HG02973 (cell line): ENCODE data around the gene FOLR3.
"Not testable (repeated sequence)": the region's sequence is repeated elsewhere in the genome, so short reads cannot be mapped to it uniquely, and the experiment has no call there.

Experiments used
- ATAC-seq: cut with Tn5 transposase; IDR thresholded peaks from one replicate; pipeline ENCODE4 v1.9.1; 2021; ENCODE audit warnings: moderate library complexity; ENCODE audit not compliant: unreplicated experiment

FOLR3 gene

GRCh38 chr11:72162891-72163492, 27.5 kb downstream of the FOLR3 start:
- no peak for ATAC-seq

- ATAC-seq, result not testable (repeated sequence)
These were observed 28.7 kb downstream of the FOLR3 start for GRCh38 chr11:72164187-72164586.

GRCh38 chr11:72169046-72169555, 33.6 kb downstream of the FOLR3 start:
- not testable (repeated sequence) for ATAC-seq

GRCh38 chr11:72169754-72170153, 34.2 kb downstream of the FOLR3 start:
- ATAC-seq, result not testable (repeated sequence)

- not testable (repeated sequence) for ATAC-seq
These were observed 36.5 kb downstream of the FOLR3 start for GRCh38 chr11:72172043-72172442.

- no peak for ATAC-seq
These were observed 37.8 kb downstream of the FOLR3 start for GRCh38 chr11:72173291-72173690.

GRCh38 chr11:72174302-72175070, 39.0 kb downstream of the FOLR3 start:
- no peak for ATAC-seq

- ATAC-seq, result no peak
These were observed 42.1 kb downstream of the FOLR3 start for GRCh38 chr11:72177656-72178055.

GRCh38 chr11:72179049-72179803, 43.7 kb downstream of the FOLR3 start:
- ATAC-seq, result no peak

- no peak for ATAC-seq
These were observed 44.4 kb downstream of the FOLR3 start for GRCh38 chr11:72179804-72180396.

- not testable (repeated sequence) for ATAC-seq
These were observed 45.5 kb downstream of the FOLR3 start for GRCh38 chr11:72180892-72181552.

GRCh38 chr11:72181553-72181958, 46.0 kb downstream of the FOLR3 start:
- ATAC-seq, result not testable (repeated sequence)

- ATAC-seq, result no peak
These were observed 52.7 kb downstream of the FOLR3 start for GRCh38 chr11:72188267-72188666.
